ENCODE data around the gene COX4I2.

The COX4I2 gene

DNA sequence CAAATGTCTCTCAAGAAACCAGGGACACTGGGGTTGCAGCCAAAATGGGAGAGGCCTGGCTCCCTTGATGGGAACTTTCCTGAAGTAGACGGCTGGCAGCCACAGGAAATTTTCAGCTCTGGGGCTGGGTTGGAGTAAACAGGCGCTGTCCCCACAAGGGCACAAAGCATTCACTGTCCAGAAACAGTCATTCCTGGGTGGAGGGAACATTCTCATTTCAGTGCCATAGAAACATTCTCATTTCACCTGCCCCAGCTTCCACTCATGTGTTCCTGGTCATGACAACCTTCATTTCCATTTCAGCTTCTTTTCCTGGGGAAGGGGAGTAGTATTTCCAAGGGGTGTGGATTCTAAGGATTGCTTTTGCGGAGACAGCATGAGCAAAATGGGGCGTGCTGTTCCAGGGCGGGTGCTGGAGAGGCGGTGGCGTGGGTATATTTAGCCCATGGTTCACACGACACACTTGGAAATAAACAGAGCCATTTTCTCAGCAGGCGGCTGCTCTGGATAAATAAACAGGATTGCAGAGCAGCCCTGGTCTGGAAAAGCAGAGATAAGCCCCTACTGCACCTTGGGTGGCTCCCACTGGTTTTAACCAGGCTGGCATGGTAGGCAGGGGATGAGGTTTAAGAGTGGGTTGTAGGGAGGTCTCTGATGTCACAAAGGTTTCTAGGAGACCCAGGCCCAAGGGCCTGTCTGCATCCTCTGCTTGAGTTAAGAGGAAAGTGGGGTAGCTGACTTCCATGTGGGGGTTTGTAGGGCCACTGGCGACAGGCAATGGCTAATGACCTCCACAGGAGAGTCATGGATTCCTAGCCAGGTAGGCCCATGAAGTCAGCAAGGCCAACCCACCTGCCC lies 32.9 kb downstream of the COX4I2 start:
- ChIA-PET POLR2A (interaction anchor here (1.3 kb wide), 1 partner anchor 9 kb away, joined by 3 read pairs; no protein-coding TSS in a partner anchor), CTCF (interaction anchor here (0.6 to 1.4 kb wide), 6 partner anchors 8 to 58 kb away, joined by 3 to 7 read pairs (median 6); partner anchors contain the start of gene BCL2L1)
- Histone ChIP-seq H3K4me1 (ENCODE audit: control insufficient read depth, insufficient read depth, low read length) (peaks cover 16% of the 10 kb centered on the region), H3K9me3 (ENCODE audit: control insufficient read depth, insufficient read depth, low read depth, low read length) (no peaks in the 10 kb centered on the region), H3K36me3 (ENCODE audit: control insufficient read depth in 2 of 2, insufficient read depth in 1 of 2, low read length in 2 of 2) (peaks cover 0 to 5% of the 10 kb centered on the region in 2 experiments; a peak in 1 of 3 replicates), H3K27ac (ENCODE audit: extremely low read depth, low read depth, low read length) (peak overlapping the region; percentile 40), H3K4me3 (ENCODE audit: low read depth, low read length) (no peak overlapping the region)
- TF ChIP-seq, protein P1, sequence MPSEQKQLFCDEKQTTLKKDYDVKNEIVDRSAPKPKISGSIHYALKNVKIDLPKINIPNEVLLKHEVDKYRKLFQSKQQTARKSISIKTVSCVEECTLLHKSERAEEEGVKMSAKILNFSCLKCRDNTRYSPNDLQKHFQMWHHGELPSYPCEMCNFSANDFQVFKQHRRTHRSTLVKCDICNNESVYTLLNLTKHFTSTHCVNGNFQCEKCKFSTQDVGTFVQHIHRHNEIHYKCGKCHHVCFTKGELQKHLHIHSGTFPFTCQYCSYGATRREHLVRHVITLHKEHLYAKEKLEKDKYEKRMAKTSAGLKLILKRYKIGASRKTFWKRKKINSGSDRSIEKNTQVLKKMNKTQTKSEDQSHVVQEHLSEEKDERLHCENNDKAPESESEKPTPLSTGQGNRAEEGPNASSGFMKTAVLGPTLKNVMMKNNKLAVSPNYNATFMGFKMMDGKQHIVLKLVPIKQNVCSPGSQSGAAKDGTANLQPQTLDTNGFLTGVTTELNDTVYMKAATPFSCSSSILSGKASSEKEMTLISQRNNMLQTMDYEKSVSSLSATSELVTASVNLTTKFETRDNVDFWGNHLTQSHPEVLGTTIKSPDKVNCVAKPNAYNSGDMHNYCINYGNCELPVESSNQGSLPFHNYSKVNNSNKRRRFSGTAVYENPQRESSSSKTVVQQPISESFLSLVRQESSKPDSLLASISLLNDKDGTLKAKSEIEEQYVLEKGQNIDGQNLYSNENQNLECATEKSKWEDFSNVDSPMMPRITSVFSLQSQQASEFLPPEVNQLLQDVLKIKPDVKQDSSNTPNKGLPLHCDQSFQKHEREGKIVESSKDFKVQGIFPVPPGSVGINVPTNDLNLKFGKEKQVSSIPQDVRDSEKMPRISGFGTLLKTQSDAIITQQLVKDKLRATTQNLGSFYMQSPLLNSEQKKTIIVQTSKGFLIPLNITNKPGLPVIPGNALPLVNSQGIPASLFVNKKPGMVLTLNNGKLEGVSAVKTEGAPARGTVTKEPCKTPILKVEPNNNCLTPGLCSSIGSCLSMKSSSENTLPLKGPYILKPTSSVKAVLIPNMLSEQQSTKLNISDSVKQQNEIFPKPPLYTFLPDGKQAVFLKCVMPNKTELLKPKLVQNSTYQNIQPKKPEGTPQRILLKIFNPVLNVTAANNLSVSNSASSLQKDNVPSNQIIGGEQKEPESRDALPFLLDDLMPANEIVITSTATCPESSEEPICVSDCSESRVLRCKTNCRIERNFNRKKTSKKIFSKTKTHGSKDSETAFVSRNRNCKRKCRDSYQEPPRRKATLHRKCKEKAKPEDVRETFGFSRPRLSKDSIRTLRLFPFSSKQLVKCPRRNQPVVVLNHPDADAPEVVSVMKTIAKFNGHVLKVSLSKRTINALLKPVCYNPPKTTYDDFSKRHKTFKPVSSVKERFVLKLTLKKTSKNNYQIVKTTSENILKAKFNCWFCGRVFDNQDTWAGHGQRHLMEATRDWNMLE (tag by site-specific recombination; conservative IDR thresholded peaks at IDR 0.05; ENCODE audit: low read depth): no peak
- TF ChIP-seq ZNF830 (tag by site-specific recombination; IDR thresholded peaks at IDR 0.05; ENCODE audit: low read depth) (no peak), ZNF426 (tag by site-specific recombination; IDR thresholded peaks at IDR 0.05) (no peak), ZNF660 (tag by site-specific recombination; IDR thresholded peaks at IDR 0.05) (no peak), ZNF433 (tag by site-specific recombination; IDR thresholded peaks at IDR 0.05; ENCODE audit: low read depth) (no peak), ZNF223 (tag by site-specific recombination; IDR thresholded peaks at IDR 0.05) (no peak), HOXA7 (CRISPR knock-in tag; IDR thresholded peaks at IDR 0.05; ENCODE audit: borderline replicate concordance) (no peak), ZNF488 (tag by site-specific recombination; IDR thresholded peaks at IDR 0.05) (no peak), GLIS1 (tag by site-specific recombination; IDR thresholded peaks at IDR 0.05) (peak; percentile 86), ZNF560 (tag by site-specific recombination; IDR thresholded peaks at IDR 0.05; ENCODE audit: borderline replicate concordance) (no peak), TRIM28 (IDR thresholded peaks at IDR 0.05; ENCODE audit: borderline replicate concordance, low read length) (0 out of 2 replicates have a peak, but pooled peaks have one; percentile 38), ZNF664 (tag by site-specific recombination; IDR thresholded peaks at IDR 0.05) (no peak), SCRT1 (tag by site-specific recombination; IDR thresholded peaks at IDR 0.05; ENCODE audit: borderline replicate concordance) (no peak), ZNF157 (tag by site-specific recombination; IDR thresholded peaks at IDR 0.05) (no peak), ZNF121 (tag by site-specific recombination; IDR thresholded peaks at IDR 0.05) (no peak), MZF1 (tag by site-specific recombination; IDR thresholded peaks at IDR 0.05; ENCODE audit: borderline replicate concordance) (no peak), ZNF274 (IDR thresholded peaks at IDR 0.05; ENCODE audit: low read length) (no peak), ZNF274 (tag by site-specific recombination; IDR thresholded peaks at IDR 0.05; ENCODE audit: borderline replicate concordance) (no peak), ZNF555 (tag by site-specific recombination; conservative IDR thresholded peaks at IDR 0.05) (no peak), KLF7 (tag by site-specific recombination; IDR thresholded peaks at IDR 0.05; ENCODE audit: borderline replicate concordance) (peak; percentile 90; the same call in 1 of the 2 replicates), ZEB2 (tag by site-specific recombination; IDR thresholded peaks at IDR 0.05) (peak; percentile 78), ZFP3 (tag by site-specific recombination; IDR thresholded peaks at IDR 0.05; ENCODE audit: low read depth) (no peak), ZNF416 (tag by site-specific recombination; IDR thresholded peaks at IDR 0.05) (no peak), GFI1B (tag by site-specific recombination; IDR thresholded peaks at IDR 0.05) (0 out of 2 replicates have a peak, but pooled peaks have one; percentile 47), ZSCAN18 (tag by site-specific recombination; IDR thresholded peaks at IDR 0.05) (no peak), GLI4 (tag by site-specific recombination; IDR thresholded peaks at IDR 0.05) (no peak), YY1 (tag by site-specific recombination; IDR thresholded peaks at IDR 0.05) (peak; percentile 75; the same call in 1 of the 2 replicates), ZNF585B (tag by site-specific recombination; IDR thresholded peaks at IDR 0.05) (no peak)
- TF ChIP-seq, protein P2, sequence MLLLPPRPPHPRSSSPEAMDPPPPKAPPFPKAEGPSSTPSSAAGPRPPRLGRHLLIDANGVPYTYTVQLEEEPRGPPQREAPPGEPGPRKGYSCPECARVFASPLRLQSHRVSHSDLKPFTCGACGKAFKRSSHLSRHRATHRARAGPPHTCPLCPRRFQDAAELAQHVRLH (tag by site-specific recombination; IDR thresholded peaks at IDR 0.05): peak; percentile 61
- TF ChIP-seq, protein P3, sequence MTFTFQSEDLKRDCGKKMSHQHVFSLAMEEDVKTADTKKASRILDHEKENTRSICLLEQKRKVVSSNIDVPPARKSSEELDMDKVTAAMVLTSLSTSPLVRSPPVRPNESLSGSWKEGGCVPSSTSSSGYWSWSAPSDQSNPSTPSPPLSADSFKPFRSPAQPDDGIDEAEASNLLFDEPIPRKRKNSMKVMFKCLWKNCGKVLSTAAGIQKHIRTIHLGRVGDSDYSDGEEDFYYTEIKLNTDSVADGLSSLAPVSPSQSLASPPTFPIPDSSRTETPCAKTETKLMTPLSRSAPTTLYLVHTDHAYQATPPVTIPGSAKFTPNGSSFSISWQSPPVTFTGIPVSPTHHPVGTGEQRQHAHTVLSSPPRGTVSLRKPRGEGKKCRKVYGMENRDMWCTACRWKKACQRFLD (tag by site-specific recombination; IDR thresholded peaks at IDR 0.05): no peak
